HepG2 (cell line): Measurements from ENCODE around the gene GLOD5. TPM values are rescaled to one million over a fixed set of nuclear protein-coding genes. Genes with fewer than 3 reads are reported as not detected.
A peak's percentile ranks its signal among the peaks of the same experiment; 100 is the strongest.

Experiments used
- ATAC-seq: fragments of 200-7000 bp; cut with Tn5 transposase; 3 replicates; pipeline ENCODE4 v1.9.1; 2020; ENCODE audit warnings: mild to moderate bottlenecking, moderate library complexity
- BruUV-seq: library from RNA; stranded (reverse); fragments of 400-500 nt; replicated peaks from 2 replicates; lab custom pipeline; 2021; lab: Mats Ljungman, UMichigan
- CTCF ChIA-PET: fragments of 300-600 bp; formaldehyde crosslinking; extraction: SDS; loops from one replicate; lab custom pipeline; 2021; ENCODE audit warnings: low total read pairs, inconsistent platforms, low intra/inter-chr PET ratio; lab: Yijun Ruan, JAX
- POLR2A ChIA-PET: fragments of 350-600 bp; sonication (Branson Sonifier 250); formaldehyde crosslinking; loops from one replicate; lab custom pipeline; 2020; ENCODE audit warnings: antibody characterized with exemption, inconsistent platforms; lab: Yijun Ruan, JAX
- DNase-seq: peaks from one replicate; pipeline ENCODE4 v3.0.0-alpha.2; 2015; ENCODE audit warnings: low spot score
- FAIRE-seq: peaks from 3 replicates; lab custom pipeline; 2011; peaks lifted over from hg19 to GRCh38; lab: Jason Lieb, UNC
- H2AFZ ChIP-seq: one replicate; pipeline ENCODE4 v1.6.1; 2011; ENCODE audit warnings: low read length, inconsistent platforms
- H3K27ac ChIP-seq: fragments of 300-600 bp; 3 replicates; pipeline ENCODE4 v1.8.0; 2011; ENCODE audit warnings: mixed run types, mild to moderate bottlenecking, mixed read lengths, low read length, inconsistent platforms; ENCODE audit not compliant: insufficient read depth; ENCODE audit errors: extremely low read length
- H3K27me3 ChIP-seq, 2 experiments: fragments of 200-600 bp in 1 of 2; 2 replicates in 1 of 2; 3 replicates in 1 of 2; pipeline versions ENCODE4 v1.6.0 to v1.8.0; 2011; ENCODE audit warnings: low read length in 2 of 2, mild to moderate bottlenecking in 2 of 2, moderate library complexity in 2 of 2, inconsistent platforms in 1 of 2; ENCODE audit not compliant: insufficient read depth in 2 of 2, control insufficient read depth in 1 of 2
- H3K36me3 ChIP-seq, 2 experiments: fragments of 200-600 bp in 1 of 2; replicated peaks in 1 of 2; 2 replicates in 1 of 2; 3 replicates in 1 of 2; pipeline versions ENCODE4 v1.5.1 to v1.8.0; 2011; ENCODE audit warnings: low read length in 2 of 2, inconsistent platforms in 1 of 2; ENCODE audit not compliant: insufficient read depth in 2 of 2, control insufficient read depth in 1 of 2
- H3K4me1 ChIP-seq: 2 replicates; pipeline ENCODE4 v1.5.1; 2012; ENCODE audit warnings: low read length, inconsistent platforms; ENCODE audit not compliant: insufficient read depth
- H3K4me2 ChIP-seq: 2 replicates; pipeline ENCODE4 v1.6.0; 2011; ENCODE audit warnings: low read depth, low read length, inconsistent platforms
- H3K4me3 ChIP-seq, 3 experiments: fragments of 200-600 bp in 1 of 3; sonication (generic), shearing (Covaris generic) in 1 of 3; replicated peaks in 1 of 3; 2 replicates each; pipeline ENCODE4 v1.5.1; 2011 to 2016; ENCODE audit warnings: low read length in 3 of 3, inconsistent platforms in 2 of 3, low read depth in 2 of 3, mild to moderate bottlenecking in 2 of 3, control low read depth in 1 of 3, mixed read lengths in 1 of 3; ENCODE audit not compliant: insufficient read depth in 1 of 3
- H3K79me2 ChIP-seq: one replicate; pipeline ENCODE4 v1.6.1; 2011; ENCODE audit warnings: low read length, inconsistent platforms; ENCODE audit not compliant: insufficient read depth
- H3K9ac ChIP-seq: 2 replicates; pipeline ENCODE4 v1.6.0; 2011; ENCODE audit warnings: mild to moderate bottlenecking, low read depth, low read length, inconsistent platforms; ENCODE audit not compliant: insufficient read depth
- H3K9me3 ChIP-seq: 2 replicates; pipeline ENCODE4 v1.5.1; 2012; ENCODE audit warnings: mild to moderate bottlenecking, low read length
- H4K20me1 ChIP-seq: 2 replicates; pipeline ENCODE4 v1.6.0; 2011; ENCODE audit warnings: inconsistent platforms, mild to moderate bottlenecking, low read length, moderate library complexity; ENCODE audit not compliant: insufficient read depth
- AGO2 ChIP-seq: fragments of 200-400 bp; formaldehyde crosslinking; optimal IDR thresholded peaks from 2 replicates; pipeline ENCODE3; 2017; ENCODE audit warnings: mild to moderate bottlenecking, low read depth, low read length, moderate library complexity
- HDAC1 ChIP-seq: sonication (generic); formaldehyde crosslinking; IDR thresholded peaks from 2 replicates; pipeline ENCODE4 v1.5.1; 2020; ENCODE audit warnings: mild to moderate bottlenecking, missing genetic modification reagents
- JUND ChIP-seq: sonication (generic); formaldehyde crosslinking; IDR thresholded peaks from 2 replicates; pipeline ENCODE4 v1.8.0; 2022; ENCODE audit warnings: mild to moderate bottlenecking, missing genetic modification reagents
- MAZ ChIP-seq, 2 experiments: sonication (generic) in 1 of 2; formaldehyde crosslinking in 1 of 2; IDR thresholded peaks; 2 replicates each; pipeline versions ENCODE4 v1.5.0 to v1.6.1; 2012 to 2020; ENCODE audit warnings: low read depth in 2 of 2, mild to moderate bottlenecking in 2 of 2, borderline replicate concordance in 1 of 2, improper control_type of control experiment in 1 of 2, low read length in 1 of 2, missing genetic modification reagents in 1 of 2, moderate library complexity in 1 of 2
- PHF21A ChIP-seq: sonication (generic); formaldehyde crosslinking; IDR thresholded peaks from 2 replicates; pipeline ENCODE4 v1.5.0; 2020; ENCODE audit warnings: mild to moderate bottlenecking, missing genetic modification reagents
- REL ChIP-seq: sonication (generic); formaldehyde crosslinking; conservative IDR thresholded peaks from 2 replicates; pipeline ENCODE4 v1.8.0; 2022; ENCODE audit warnings: mild to moderate bottlenecking, missing genetic modification reagents, moderate library complexity
- ZNF33B ChIP-seq: sonication (generic); formaldehyde crosslinking; IDR thresholded peaks from 2 replicates; pipeline ENCODE4 v1.5.1; 2020; ENCODE audit warnings: mild to moderate bottlenecking, missing genetic modification reagents
- ZNF775 ChIP-seq: sonication (generic); formaldehyde crosslinking; IDR thresholded peaks from 2 replicates; pipeline ENCODE4 v1.4.0; 2020; ENCODE audit warnings: missing genetic modification reagents, mild to moderate bottlenecking, moderate library complexity, borderline replicate concordance
- WGBS: methylation state at CpG from one replicate; pipeline ENCODE4 v1.1.6; 2017; ENCODE audit warnings: low lambda C conversion rate; 5-methylcytosine and 5-hydroxymethylcytosine counted together
- in situ Hi-C: cut with HindIII; loops from 2 replicates; pipeline ENCODE4 v1.10.0; 2017; ENCODE audit warnings: low pct_unique_long_range_greater_than_20kb; ENCODE audit not compliant: extremely low pct_ligation_motif_present
- intact Hi-C: fragments of 100-400 bp; cut with micrococcal nuclease; formaldehyde crosslinking; loops from one replicate; pipeline ENCODE4 v1.10.0; 2022; ENCODE audit not compliant: unreplicated experiment
- polyA plus RNA-seq, 8 experiments: library from polyadenylated mRNA; depleted of rRNA in 3 of 8; stranded (reverse) in 7 of 8; unstranded in 1 of 8; fragments of >200 nt; fragmentation: Illumina TruSeq in 4 of 8; extraction: Trizol in 4 of 8; gene quantifications; 2 replicates each; pipeline versions ENCODE4 v1.2.1 to v1.2.3, GENCODE V29; 2011 to 2016; ENCODE audit warnings: low read depth in 4 of 8, missing spikeins in 1 of 8, mixed read lengths in 1 of 8; ENCODE audit not compliant: insufficient read depth in 1 of 8
- total RNA-seq, 5 experiments: library from RNA; depleted of rRNA; stranded (reverse); fragments of >200 nt; fragmentation: Illumina TruSeq; extraction: Trizol; gene quantifications; 2 replicates each; pipeline ENCODE4 v1.2.3, GENCODE V29; 2016; ENCODE audit warnings: low read depth in 1 of 5
- TF ChIP-seq, protein P1 (sequence below): sonication (generic); formaldehyde crosslinking; IDR thresholded peaks from 2 replicates; pipeline ENCODE4 v1.5.1; 2020; ENCODE audit warnings: missing genetic modification reagents, mild to moderate bottlenecking, borderline replicate concordance
- TF ChIP-seq, protein P2 (sequence below): IDR thresholded peaks from 2 replicates; pipeline ENCODE4 v1.6.1; 2012; ENCODE audit warnings: low read depth, low read length, improper control_type of control experiment
- TF ChIP-seq, protein P3 (sequence below): sonication (generic); formaldehyde crosslinking; IDR thresholded peaks from 2 replicates; pipeline ENCODE4 v1.4.0; 2020; ENCODE audit warnings: missing genetic modification reagents, borderline replicate concordance

GLOD5 gene
- total and polyA plus RNA-seq, 2 of the 13 experiments (the other 11 are each of a cell fraction or from before 2014, with no cell fraction given), result 0.93 to 1.3 TPM

- TF ChIP-seq, protein P1, sequence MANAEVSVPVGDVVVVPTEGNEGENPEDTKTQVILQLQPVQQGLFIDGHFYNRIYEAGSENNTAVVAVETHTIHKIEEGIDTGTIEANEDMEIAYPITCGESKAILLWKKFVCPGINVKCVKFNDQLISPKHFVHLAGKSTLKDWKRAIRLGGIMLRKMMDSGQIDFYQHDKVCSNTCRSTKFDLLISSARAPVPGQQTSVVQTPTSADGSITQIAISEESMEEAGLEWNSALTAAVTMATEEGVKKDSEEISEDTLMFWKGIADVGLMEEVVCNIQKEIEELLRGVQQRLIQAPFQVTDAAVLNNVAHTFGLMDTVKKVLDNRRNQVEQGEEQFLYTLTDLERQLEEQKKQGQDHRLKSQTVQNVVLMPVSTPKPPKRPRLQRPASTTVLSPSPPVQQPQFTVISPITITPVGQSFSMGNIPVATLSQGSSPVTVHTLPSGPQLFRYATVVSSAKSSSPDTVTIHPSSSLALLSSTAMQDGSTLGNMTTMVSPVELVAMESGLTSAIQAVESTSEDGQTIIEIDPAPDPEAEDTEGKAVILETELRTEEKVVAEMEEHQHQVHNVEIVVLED, result peak; percentile 98
- peak; percentile 67; the same call in 1 of the 2 replicates for TF ChIP-seq PHF21A (CRISPR knock-in tag)
These were observed 39.9 kb downstream of the GLOD5 start, which contains the start of gene HDAC6 (continued) for GRCh38 chrX:48801280-48802088.

GRCh38 chrX:48802089-48802904 is 40.8 kb downstream of the GLOD5 start:
- peaks cover 30% of the 10 kb centered on the region for H3K4me1 ChIP-seq
- peak; percentile 78 for ATAC-seq
- H3K27ac ChIP-seq, result peak overlapping the region; percentile 98
- no peaks in the 10 kb centered on the region for H4K20me1 ChIP-seq
- peak overlapping the region; percentile 80 for H3K4me2 ChIP-seq
- no peaks in the 10 kb centered on the region for H3K79me2 ChIP-seq
- H3K36me3 ChIP-seq, result peaks cover 0 to 3% of the 10 kb centered on the region in 2 experiments; a peak in 2 of 5 replicates
- ChIA-PET POLR2A (interaction anchor here (0.9 to 2.3 kb wide), 14 partner anchors 19 to 389 kb away, joined by 3 to 17 read pairs (median 6); partner anchors contain the start of genes OTUD5, PCSK1N, PQBP1 and SLC35A2), CTCF (no interaction called here)
- WGBS, result 1% methylated on average over 32 of the region's 40 CpGs
- intact Hi-C loops (no loop called here), in situ Hi-C loops (no loop called here)
- H3K9me3 ChIP-seq, result no peaks in the 10 kb centered on the region
- peak; percentile 85 for DNase-seq
- peak overlapping the region; percentile 88 for H3K9ac ChIP-seq
- no TSS peak for BruUV-seq
- no peak for FAIRE-seq
- H3K4me3 ChIP-seq, result peak overlapping the region; percentile 80 to 84 (median 81)
- H3K27me3 ChIP-seq, result no peaks in the 10 kb centered on the region; a peak in 1 of 5 replicates
- H2AFZ ChIP-seq, result no peak overlapping the region
- no peak for TF ChIP-seq REL (CRISPR knock-in tag)
- peak; percentile 3 for TF ChIP-seq AGO2
- TF ChIP-seq ZNF33B (CRISPR knock-in tag), result no peak
- TF ChIP-seq, protein P2, sequence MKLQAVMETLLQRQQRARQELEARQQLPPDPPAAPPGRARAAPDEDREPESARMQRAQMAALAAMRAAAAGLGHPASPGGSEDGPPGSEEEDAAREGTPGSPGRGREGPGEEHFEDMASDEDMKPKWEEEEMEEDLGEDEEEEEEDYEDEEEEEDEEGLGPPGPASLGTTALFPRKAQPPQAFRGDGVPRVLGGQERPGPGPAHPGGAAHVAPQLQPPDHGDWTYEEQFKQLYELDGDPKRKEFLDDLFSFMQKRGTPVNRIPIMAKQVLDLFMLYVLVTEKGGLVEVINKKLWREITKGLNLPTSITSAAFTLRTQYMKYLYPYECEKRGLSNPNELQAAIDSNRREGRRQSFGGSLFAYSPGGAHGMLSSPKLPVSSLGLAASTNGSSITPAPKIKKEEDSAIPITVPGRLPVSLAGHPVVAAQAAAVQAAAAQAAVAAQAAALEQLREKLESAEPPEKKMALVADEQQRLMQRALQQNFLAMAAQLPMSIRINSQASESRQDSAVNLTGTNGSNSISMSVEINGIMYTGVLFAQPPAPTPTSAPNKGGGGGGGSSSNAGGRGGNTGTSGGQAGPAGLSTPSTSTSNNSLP, result no peak
- TF ChIP-seq, protein P3, sequence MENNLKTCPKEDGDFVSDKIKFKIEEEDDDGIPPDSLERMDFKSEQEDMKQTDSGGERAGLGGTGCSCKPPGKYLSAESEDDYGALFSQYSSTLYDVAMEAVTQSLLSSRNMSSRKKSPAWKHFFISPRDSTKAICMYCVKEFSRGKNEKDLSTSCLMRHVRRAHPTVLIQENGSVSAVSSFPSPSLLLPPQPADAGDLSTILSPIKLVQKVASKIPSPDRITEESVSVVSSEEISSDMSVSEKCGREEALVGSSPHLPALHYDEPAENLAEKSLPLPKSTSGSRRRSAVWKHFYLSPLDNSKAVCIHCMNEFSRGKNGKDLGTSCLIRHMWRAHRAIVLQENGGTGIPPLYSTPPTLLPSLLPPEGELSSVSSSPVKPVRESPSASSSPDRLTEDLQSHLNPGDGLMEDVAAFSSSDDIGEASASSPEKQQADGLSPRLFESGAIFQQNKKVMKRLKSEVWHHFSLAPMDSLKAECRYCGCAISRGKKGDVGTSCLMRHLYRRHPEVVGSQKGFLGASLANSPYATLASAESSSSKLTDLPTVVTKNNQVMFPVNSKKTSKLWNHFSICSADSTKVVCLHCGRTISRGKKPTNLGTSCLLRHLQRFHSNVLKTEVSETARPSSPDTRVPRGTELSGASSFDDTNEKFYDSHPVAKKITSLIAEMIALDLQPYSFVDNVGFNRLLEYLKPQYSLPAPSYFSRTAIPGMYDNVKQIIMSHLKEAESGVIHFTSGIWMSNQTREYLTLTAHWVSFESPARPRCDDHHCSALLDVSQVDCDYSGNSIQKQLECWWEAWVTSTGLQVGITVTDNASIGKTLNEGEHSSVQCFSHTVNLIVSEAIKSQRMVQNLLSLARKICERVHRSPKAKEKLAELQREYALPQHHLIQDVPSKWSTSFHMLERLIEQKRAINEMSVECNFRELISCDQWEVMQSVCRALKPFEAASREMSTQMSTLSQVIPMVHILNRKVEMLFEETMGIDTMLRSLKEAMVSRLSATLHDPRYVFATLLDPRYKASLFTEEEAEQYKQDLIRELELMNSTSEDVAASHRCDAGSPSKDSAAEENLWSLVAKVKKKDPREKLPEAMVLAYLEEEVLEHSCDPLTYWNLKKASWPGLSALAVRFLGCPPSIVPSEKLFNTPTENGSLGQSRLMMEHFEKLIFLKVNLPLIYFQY, result peak; percentile 96
- TF ChIP-seq JUND (CRISPR knock-in tag), result no peak
- 0 out of 2 replicates have a peak, but pooled peaks have one; percentile 18 for TF ChIP-seq HDAC1 (CRISPR knock-in tag)
- TF ChIP-seq ZNF775 (CRISPR knock-in tag), result no peak
- TF ChIP-seq MAZ (IDR thresholded peaks at IDR 0.05; ENCODE audit: borderline replicate concordance, low read depth, low read length), result peak; percentile 13; the same call in 1 of the 2 replicates
- TF ChIP-seq MAZ (CRISPR knock-in tag; IDR thresholded peaks at IDR 0.05; ENCODE audit: low read depth), result no peak; the same call in 1 of the 2 replicates
